Measurements from ENCODE around the gene C3orf80. TPM values are rescaled to one million over a fixed set of nuclear protein-coding genes. Genes with fewer than 3 reads are reported as not detected.

The C3orf80 gene
- total and polyA plus RNA-seq, 7 experiments from 2014 or later = 0.19 TPM; not detected in 6

DNA sequence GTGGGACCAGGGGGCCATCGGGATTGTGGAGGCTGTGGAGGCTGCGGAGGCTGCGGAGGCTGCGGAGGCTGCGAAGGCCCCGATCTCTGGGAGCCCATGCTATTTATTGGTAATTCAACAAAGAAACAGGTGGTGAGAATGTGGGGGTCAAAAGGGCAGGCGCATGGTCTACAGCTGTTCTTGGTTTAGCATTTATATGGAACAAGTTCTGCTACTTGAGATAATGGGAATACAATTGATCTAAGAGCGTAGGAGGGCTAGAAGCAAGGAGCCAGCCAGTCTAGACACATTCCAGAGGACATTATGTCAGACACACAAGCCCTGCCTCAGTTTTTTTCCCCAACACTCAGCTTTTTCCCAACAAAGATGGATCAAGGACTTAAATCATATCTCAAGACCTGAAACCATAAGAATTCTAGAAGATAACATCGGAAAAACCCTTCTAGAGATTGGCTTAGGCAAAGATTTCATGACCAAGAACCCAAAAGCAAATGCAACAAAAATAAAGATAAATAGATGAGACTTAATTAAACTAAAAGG is 20.1 kb downstream of the C3orf80 start:
- H3K4me1 ChIP-seq (ENCODE audit: control insufficient read depth in 2 of 2, insufficient read depth in 2 of 2, low read length in 2 of 2) = no peaks in the 10 kb centered on the region
- Mint-ChIP-seq H3K27ac (no peak overlapping the region), H3K4me3 (no peak overlapping the region), H3K27me3 (peaks cover 11 to 55% (median 21%) of the 10 kb centered on the region in 5 donors), H3K9me3 (peaks cover 0 to 25% (median 5%) of the 10 kb centered on the region in 11 donors), H3K4me1 (no peaks in the 10 kb centered on the region), H3K36me3 (peaks cover 0 to 5% (median 0%) of the 10 kb centered on the region in 5 donors)
- intact Hi-C loops (cut with micrococcal nuclease) = no loop called here
- ChIA-PET POLR2A (no interaction called here), CTCF (no interaction called here)
- no peaks in the 10 kb centered on the region for H3K9me3 ChIP-seq (ENCODE audit: control insufficient read depth in 2 of 3, low read length in 3 of 3)
- H3K4me3 ChIP-seq (ENCODE audit: low read length) = no peak overlapping the region
- DNase-seq (no peak), ATAC-seq (no peak)
- no peaks in the 10 kb centered on the region for H3K36me3 ChIP-seq (ENCODE audit: control insufficient read depth in 2 of 3, insufficient read depth in 3 of 3, low read length in 3 of 3)
- H3K27me3 ChIP-seq (ENCODE audit: control insufficient read depth in 2 of 2, insufficient read depth in 2 of 2, low read length in 2 of 2) = no peaks in the 10 kb centered on the region
- no peak overlapping the region for H3K27ac ChIP-seq (ENCODE audit: low read depth, low read length)

DNA sequence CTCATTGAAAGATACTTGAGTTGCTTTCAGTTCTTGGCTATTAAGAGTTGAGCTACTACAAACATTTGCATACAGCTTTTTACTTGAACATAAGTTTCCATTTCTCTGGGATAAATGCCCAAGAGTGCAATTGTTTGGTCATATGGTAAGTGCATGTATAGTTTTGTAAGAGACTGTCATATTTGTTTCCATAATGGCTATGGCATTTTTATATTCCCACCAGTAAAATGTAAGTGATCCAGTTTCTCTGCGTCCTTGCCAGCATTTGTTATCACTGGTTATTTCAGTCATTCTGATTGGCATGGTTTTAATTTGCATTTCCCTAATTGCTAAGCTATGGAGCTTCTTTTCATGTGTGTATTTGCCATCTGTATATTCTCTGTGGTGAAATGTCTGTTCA is 22.5 kb downstream of the C3orf80 start:
- H3K36me3 Mint-ChIP-seq = peaks cover 0 to 4% (median 0%) of the 10 kb centered on the region in 5 donors
- H3K27ac Mint-ChIP-seq = no peak overlapping the region
- Histone ChIP-seq H3K27me3 (ENCODE audit: control insufficient read depth in 2 of 2, insufficient read depth in 2 of 2, low read length in 2 of 2) (no peaks in the 10 kb centered on the region), H3K36me3 (ENCODE audit: control insufficient read depth in 2 of 3, insufficient read depth in 3 of 3, low read length in 3 of 3) (no peaks in the 10 kb centered on the region), H3K9me3 (ENCODE audit: control insufficient read depth in 2 of 3, low read length in 3 of 3) (no peaks in the 10 kb centered on the region), H3K27ac (ENCODE audit: low read depth, low read length) (no peak overlapping the region), H3K4me3 (ENCODE audit: low read length) (no peak overlapping the region), H3K4me1 (ENCODE audit: control insufficient read depth in 2 of 2, insufficient read depth in 2 of 2, low read length in 2 of 2) (no peaks in the 10 kb centered on the region)
- POLR2A ChIA-PET = no interaction called here
- CTCF ChIA-PET = no interaction called here
- H3K9me3 Mint-ChIP-seq = peaks cover 0 to 25% (median 4%) of the 10 kb centered on the region in 11 donors
- ATAC-seq (no peak), DNase-seq (no peak)
- intact Hi-C loops (cut with micrococcal nuclease) = no loop called here
- peaks cover 0 to 45% (median 9%) of the 10 kb centered on the region in 5 donors for H3K27me3 Mint-ChIP-seq
- no peaks in the 10 kb centered on the region for H3K4me1 Mint-ChIP-seq
- no peak overlapping the region for H3K4me3 Mint-ChIP-seq

GRCh38 chr3:160253298-160253697 is 28.1 kb downstream of the C3orf80 start:
- no peak overlapping the region for H3K27ac ChIP-seq (ENCODE audit: low read depth, low read length)

GRCh38 chr3:160257606-160258005 is 32.4 kb downstream of the C3orf80 start:
- no peaks in the 10 kb centered on the region for H3K27me3 ChIP-seq (ENCODE audit: control insufficient read depth in 2 of 2, insufficient read depth in 2 of 2, low read length in 2 of 2)
- H3K36me3 ChIP-seq (ENCODE audit: control insufficient read depth in 2 of 3, insufficient read depth in 3 of 3, low read length in 3 of 3) = no peaks in the 10 kb centered on the region
- no peak overlapping the region for H3K4me3 ChIP-seq (ENCODE audit: low read length)
- POLR2A ChIA-PET = no interaction called here
- Mint-ChIP-seq H3K27ac (no peak overlapping the region), H3K4me1 (peaks cover 0 to 8% (median 5%) of the 10 kb centered on the region in 7 donors), H3K27me3 (peaks cover 0 to 6% (median 0%) of the 10 kb centered on the region in 5 donors), H3K9me3 (no peaks in the 10 kb centered on the region), H3K36me3 (peaks cover 3 to 34% (median 14%) of the 10 kb centered on the region in 5 donors), H3K4me3 (no peak overlapping the region)
- intact Hi-C loops (cut with micrococcal nuclease) = no loop called here
- CTCF ChIA-PET = no interaction called here
- no peaks in the 10 kb centered on the region for H3K9me3 ChIP-seq (ENCODE audit: control insufficient read depth in 2 of 3, low read length in 3 of 3)
- no peak for ATAC-seq
- H3K27ac ChIP-seq (ENCODE audit: low read depth, low read length) = no peak overlapping the region
- H3K4me1 ChIP-seq (ENCODE audit: control insufficient read depth in 2 of 2, insufficient read depth in 2 of 2, low read length in 2 of 2) = no peaks in the 10 kb centered on the region
- DNase-seq = no peak

More at GRCh38 chr3:160253298-160253697, 28.1 kb downstream of the C3orf80 start:
- H3K4me1 Mint-ChIP-seq = peaks cover 0 to 5% (median 0%) of the 10 kb centered on the region in 7 donors
- ChIA-PET CTCF (no interaction called here), POLR2A (no interaction called here)
- no peaks in the 10 kb centered on the region for H3K9me3 Mint-ChIP-seq
- Histone ChIP-seq H3K4me1 (ENCODE audit: control insufficient read depth in 2 of 2, insufficient read depth in 2 of 2, low read length in 2 of 2) (no peaks in the 10 kb centered on the region), H3K4me3 (ENCODE audit: low read length) (no peak overlapping the region), H3K9me3 (ENCODE audit: control insufficient read depth in 2 of 3, low read length in 3 of 3) (no peaks in the 10 kb centered on the region), H3K27me3 (ENCODE audit: control insufficient read depth in 2 of 2, insufficient read depth in 2 of 2, low read length in 2 of 2) (no peaks in the 10 kb centered on the region), H3K36me3 (ENCODE audit: control insufficient read depth in 2 of 3, insufficient read depth in 3 of 3, low read length in 3 of 3) (no peaks in the 10 kb centered on the region)
- H3K27me3 Mint-ChIP-seq = peaks cover 0 to 22% (median 0%) of the 10 kb centered on the region in 5 donors
- H3K36me3 Mint-ChIP-seq = peaks cover 0 to 14% (median 0%) of the 10 kb centered on the region in 5 donors
- intact Hi-C loops (cut with micrococcal nuclease) = no loop called here
- no peak for ATAC-seq
- no peak overlapping the region for H3K4me3 Mint-ChIP-seq
- H3K27ac Mint-ChIP-seq = no peak overlapping the region
- no peak for DNase-seq

GRCh38 chr3:160259589-160259988 is 34.4 kb downstream of the C3orf80 start:
- Mint-ChIP-seq H3K36me3 (peaks cover 3 to 44% (median 19%) of the 10 kb centered on the region in 5 donors), H3K9me3 (no peaks in the 10 kb centered on the region), H3K27me3 (no peaks in the 10 kb centered on the region), H3K4me3 (no peak overlapping the region), H3K27ac (no peak overlapping the region), H3K4me1 (peaks cover 0 to 10% (median 5%) of the 10 kb centered on the region in 7 donors)
- intact Hi-C loops (cut with micrococcal nuclease) = no loop called here
- Histone ChIP-seq H3K27me3 (ENCODE audit: control insufficient read depth in 2 of 2, insufficient read depth in 2 of 2, low read length in 2 of 2) (no peaks in the 10 kb centered on the region), H3K9me3 (ENCODE audit: control insufficient read depth in 2 of 3, low read length in 3 of 3) (no peaks in the 10 kb centered on the region), H3K4me1 (ENCODE audit: control insufficient read depth in 2 of 2, insufficient read depth in 2 of 2, low read length in 2 of 2) (no peaks in the 10 kb centered on the region), H3K4me3 (ENCODE audit: low read length) (no peak overlapping the region), H3K27ac (ENCODE audit: low read depth, low read length) (no peak overlapping the region), H3K36me3 (ENCODE audit: control insufficient read depth in 2 of 3, insufficient read depth in 3 of 3, low read length in 3 of 3) (no peaks in the 10 kb centered on the region)
- CTCF ChIA-PET = no interaction called here
- DNase-seq (no peak), ATAC-seq (no peak)
- POLR2A ChIA-PET = no interaction called here

DNA sequence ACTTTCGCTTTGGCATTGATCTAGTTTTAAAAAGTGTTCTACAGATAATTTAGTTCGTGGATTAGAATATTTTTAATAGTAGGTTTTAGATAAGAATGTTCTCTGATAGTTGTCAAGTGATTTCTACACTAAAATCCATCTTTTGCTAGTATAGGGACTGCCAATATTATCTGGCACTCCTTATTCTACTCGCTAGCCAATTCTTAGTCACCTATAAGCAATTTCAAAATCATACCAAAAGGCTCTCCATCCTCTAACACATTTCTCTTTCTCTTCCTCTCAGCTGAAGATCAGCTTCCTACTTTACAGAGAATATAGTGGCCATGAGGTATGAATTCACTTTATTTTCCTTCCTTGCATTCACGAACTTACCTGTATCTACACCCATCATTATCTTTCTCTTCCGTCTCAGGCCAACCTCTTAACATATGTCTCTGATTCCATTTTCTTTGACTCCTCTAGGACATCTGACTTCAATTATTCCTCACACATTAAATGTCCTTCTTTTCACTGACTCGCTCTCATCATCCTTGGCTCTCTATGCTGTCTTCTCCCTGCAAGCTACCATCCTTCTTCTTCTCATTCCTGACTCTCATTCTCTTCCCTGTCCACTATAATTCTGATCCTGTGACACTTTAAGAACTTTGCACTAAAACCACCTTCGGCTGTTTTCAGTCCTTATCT is 35.5 kb downstream of the C3orf80 start:
- intact Hi-C loops (cut with micrococcal nuclease) = no loop called here
- no peaks in the 10 kb centered on the region for H3K4me1 ChIP-seq (ENCODE audit: control insufficient read depth in 2 of 2, insufficient read depth in 2 of 2, low read length in 2 of 2)
- H3K9me3 Mint-ChIP-seq = no peaks in the 10 kb centered on the region
- H3K9me3 ChIP-seq (ENCODE audit: control insufficient read depth in 2 of 3, low read length in 3 of 3) = no peaks in the 10 kb centered on the region
- H3K27me3 ChIP-seq (ENCODE audit: control insufficient read depth in 2 of 2, insufficient read depth in 2 of 2, low read length in 2 of 2) = no peaks in the 10 kb centered on the region
- H3K27ac Mint-ChIP-seq = peak overlapping the region in 1 of 9 donors; percentile 0
- no peak overlapping the region for H3K4me3 Mint-ChIP-seq
- ChIA-PET POLR2A (no interaction called here), CTCF (no interaction called here)
- no peak overlapping the region for H3K4me3 ChIP-seq (ENCODE audit: low read length)
- no peak for DNase-seq
- no peak overlapping the region for H3K27ac ChIP-seq (ENCODE audit: low read depth, low read length)
- peaks cover 3 to 44% (median 24%) of the 10 kb centered on the region in 5 donors for H3K36me3 Mint-ChIP-seq
- no peak for ATAC-seq
- peaks cover 0 to 10% (median 5%) of the 10 kb centered on the region in 7 donors for H3K4me1 Mint-ChIP-seq
- H3K27me3 Mint-ChIP-seq = no peaks in the 10 kb centered on the region
- no peaks in the 10 kb centered on the region for H3K36me3 ChIP-seq (ENCODE audit: control insufficient read depth in 2 of 3, insufficient read depth in 3 of 3, low read length in 3 of 3)

GRCh38 chr3:160265088-160265487 is 39.9 kb downstream of the C3orf80 start:
- Histone ChIP-seq H3K4me1 (ENCODE audit: control insufficient read depth in 2 of 2, insufficient read depth in 2 of 2, low read length in 2 of 2) (no peaks in the 10 kb centered on the region), H3K4me3 (ENCODE audit: low read length) (no peak overlapping the region), H3K27me3 (ENCODE audit: control insufficient read depth in 2 of 2, insufficient read depth in 2 of 2, low read length in 2 of 2) (no peaks in the 10 kb centered on the region), H3K9me3 (ENCODE audit: control insufficient read depth in 2 of 3, low read length in 3 of 3) (no peaks in the 10 kb centered on the region), H3K36me3 (ENCODE audit: control insufficient read depth in 2 of 3, insufficient read depth in 3 of 3, low read length in 3 of 3) (no peaks in the 10 kb centered on the region), H3K27ac (ENCODE audit: low read depth, low read length) (no peak overlapping the region)
- Mint-ChIP-seq H3K36me3 (peaks cover 0 to 43% (median 19%) of the 10 kb centered on the region in 5 donors), H3K4me3 (no peak overlapping the region), H3K27me3 (no peaks in the 10 kb centered on the region), H3K9me3 (no peaks in the 10 kb centered on the region), H3K4me1 (peaks cover 0 to 10% (median 3%) of the 10 kb centered on the region in 7 donors), H3K27ac (no peak overlapping the region)
- DNase-seq = no peak
- CTCF ChIA-PET = no interaction called here
- no peak for ATAC-seq
- POLR2A ChIA-PET = no interaction called here
- intact Hi-C loops (cut with micrococcal nuclease) = no loop called here

Measured in naive thymus-derived CD4-positive, alpha-beta T cell (primary cell).